Measurements from ENCODE around the gene XPOT. TPM values are rescaled to one million over a fixed set of nuclear protein-coding genes. Genes with fewer than 3 reads are reported as not detected.

The XPOT gene
- total RNA-seq, 1 donor from 2014 or later: 109 TPM

GRCh38 chr12:64387197-64387816 lies 16.9 kb upstream of the XPOT start:
- TF ChIP-seq EZH2phosphoT487 (IDR thresholded peaks at IDR 0.05) (no peak), EZH2 (IDR thresholded peaks at IDR 0.05) (no peak), CTCF (IDR thresholded peaks at IDR 0.05) (no peak)
- H3K27me3 ChIP-seq: peaks cover 18% of the 10 kb centered on the region
- H3K9ac ChIP-seq: no peak overlapping the region
- H3K9me3 ChIP-seq (ENCODE audit: low read depth): no peaks in the 10 kb centered on the region
- no peak for DNase-seq (ENCODE audit: low spot score)
- no peak overlapping the region for H3K27ac ChIP-seq
- no peak overlapping the region for H3K4me2 ChIP-seq
- H3F3A ChIP-seq (ENCODE audit: low read depth): no peaks in the 10 kb centered on the region
- Mint-ChIP-seq H3K36me3 (peaks cover 2% of the 10 kb centered on the region), H3K4me3 (no peak overlapping the region), H3K9me3 (no peaks in the 10 kb centered on the region), H3K4me1 (peaks cover 2% of the 10 kb centered on the region), H3K27me3 (ENCODE audit: insufficient read depth, low read depth) (no peaks in the 10 kb centered on the region), H3K27ac (peak overlapping the region; percentile 36)
- no peak overlapping the region for H3K4me3 ChIP-seq
- no peaks in the 10 kb centered on the region for H3K4me1 ChIP-seq
- H2AFZ ChIP-seq (replicated peaks): no peak overlapping the region
- H4K20me1 ChIP-seq (ENCODE audit: low read depth): no peaks in the 10 kb centered on the region
- H3K79me2 ChIP-seq (ENCODE audit: low read depth): no peaks in the 10 kb centered on the region
- no peaks in the 10 kb centered on the region for H3K36me3 ChIP-seq

- no peaks in the 10 kb centered on the region for H3K4me1 ChIP-seq
- H2AFZ ChIP-seq (replicated peaks): no peak overlapping the region
- Mint-ChIP-seq H3K4me1 (peaks cover 2% of the 10 kb centered on the region), H3K27ac (no peak overlapping the region), H3K4me3 (no peak overlapping the region), H3K9me3 (no peaks in the 10 kb centered on the region), H3K36me3 (peaks cover 2% of the 10 kb centered on the region), H3K27me3 (ENCODE audit: insufficient read depth, low read depth) (no peaks in the 10 kb centered on the region)
- H3K4me2 ChIP-seq: no peak overlapping the region
- no peaks in the 10 kb centered on the region for H3F3A ChIP-seq (ENCODE audit: low read depth)
- no peak overlapping the region for H3K27ac ChIP-seq
- DNase-seq (ENCODE audit: low spot score): no peak
- no peak overlapping the region for H3K9ac ChIP-seq
- no peaks in the 10 kb centered on the region for H3K36me3 ChIP-seq
- H3K9me3 ChIP-seq (ENCODE audit: low read depth): no peaks in the 10 kb centered on the region
- H3K4me3 ChIP-seq: no peak overlapping the region
- peaks cover 18% of the 10 kb centered on the region for H3K27me3 ChIP-seq
- TF ChIP-seq CTCF (IDR thresholded peaks at IDR 0.05): no peak
- no peak for TF ChIP-seq EZH2phosphoT487 (IDR thresholded peaks at IDR 0.05)
- no peak for TF ChIP-seq EZH2 (IDR thresholded peaks at IDR 0.05)
- no peaks in the 10 kb centered on the region for H4K20me1 ChIP-seq (ENCODE audit: low read depth)
- H3K79me2 ChIP-seq (ENCODE audit: low read depth): no peaks in the 10 kb centered on the region
These were observed 15.0 kb upstream of the XPOT start for GRCh38 chr12:64389154-64389553.

GRCh38 chr12:64390275-64390851 lies 13.8 kb upstream of the XPOT start, which contains the start of gene C12orf56:
TSS of gene C12orf56 (minus strand) at chr12:64390758. CDS start at chr12:64390565, 193 bp downstream.
- Mint-ChIP-seq H3K27me3 (ENCODE audit: insufficient read depth, low read depth) (no peaks in the 10 kb centered on the region), H3K36me3 (peaks cover 2% of the 10 kb centered on the region), H3K4me3 (peak within 1 kb of the TSS; percentile 33), H3K9me3 (no peaks in the 10 kb centered on the region), H3K4me1 (peaks cover 2% of the 10 kb centered on the region), H3K27ac (no peak within 1 kb of the TSS)
- Histone ChIP-seq H3K36me3 (no peaks in the 10 kb centered on the region), H3K4me3 (peak within 1 kb of the TSS; percentile 35), H4K20me1 (ENCODE audit: low read depth) (no peaks in the 10 kb centered on the region), H3K79me2 (ENCODE audit: low read depth) (no peaks in the 10 kb centered on the region), H3K27ac (no peak within 1 kb of the TSS), H3K4me1 (no peaks in the 10 kb centered on the region), H3K9me3 (ENCODE audit: low read depth) (no peaks in the 10 kb centered on the region), H2AFZ (replicated peaks) (peak within 1 kb of the TSS; percentile 72), H3F3A (ENCODE audit: low read depth) (no peaks in the 10 kb centered on the region), H3K9ac (no peak within 1 kb of the TSS), H3K27me3 (peaks cover 18% of the 10 kb centered on the region), H3K4me2 (peak within 1 kb of the TSS; percentile 45)
- DNase-seq (ENCODE audit: low spot score): peak; percentile 55
- TF ChIP-seq EZH2 (IDR thresholded peaks at IDR 0.05) (no peak), CTCF (IDR thresholded peaks at IDR 0.05) (no peak), EZH2phosphoT487 (IDR thresholded peaks at IDR 0.05) (no peak)

All from neural progenitor cell (in vitro differentiated cells).